Astrocyte (in vitro differentiated cells and primary cell): ENCODE results near the gene CHRNA4. TPM values are rescaled to one million over a fixed set of nuclear protein-coding genes. Genes with fewer than 3 reads are reported as not detected.

Experiments used
- DNase-seq: peaks from one replicate; pipeline ENCODE4 v3.0.0-alpha.2; 2010; ENCODE audit warnings: low read depth
- FAIRE-seq: peaks from 2 replicates; lab custom pipeline; 2011; peaks lifted over from hg19 to GRCh38; lab: Jason Lieb, UNC
- H2AFZ ChIP-seq: 2 replicates; pipeline ENCODE4 v1.6.0; 2012; ENCODE audit warnings: low read depth, low read length, inconsistent platforms
- H3K27ac ChIP-seq: 2 replicates; pipeline ENCODE4 v1.5.1; 2011; ENCODE audit warnings: low read depth, low read length, inconsistent platforms
- H3K27me3 ChIP-seq: 2 replicates; pipeline ENCODE4 v1.6.0; 2011; ENCODE audit warnings: low read length, inconsistent platforms; ENCODE audit not compliant: insufficient read depth
- H3K36me3 ChIP-seq: 2 replicates; pipeline ENCODE4 v1.5.1; 2011; ENCODE audit warnings: low read length, inconsistent platforms; ENCODE audit not compliant: insufficient read depth
- H3K4me1 ChIP-seq: 2 replicates; pipeline ENCODE4 v1.5.1; 2011; ENCODE audit warnings: low read length, inconsistent platforms; ENCODE audit not compliant: insufficient read depth
- H3K4me2 ChIP-seq: 2 replicates; pipeline ENCODE4 v1.6.0; 2012; ENCODE audit warnings: low read length, inconsistent platforms
- H3K4me3 ChIP-seq: 2 replicates; pipeline ENCODE4 v1.5.1; 2011; ENCODE audit warnings: low read depth, mild to moderate bottlenecking, low read length, inconsistent platforms; ENCODE audit not compliant: insufficient read depth
- H3K79me2 ChIP-seq: 2 replicates; pipeline ENCODE4 v1.6.0; 2012; ENCODE audit warnings: mild to moderate bottlenecking, low read length, inconsistent platforms; ENCODE audit not compliant: insufficient read depth
- H3K9ac ChIP-seq: 2 replicates; pipeline ENCODE4 v1.6.0; 2012; ENCODE audit warnings: mild to moderate bottlenecking, low read length, inconsistent platforms
- H3K9me3 ChIP-seq: 2 replicates; pipeline ENCODE4 v1.5.1; 2012; ENCODE audit warnings: low read depth, mild to moderate bottlenecking, low read length, inconsistent platforms; ENCODE audit not compliant: insufficient read depth
- H4K20me1 ChIP-seq: 2 replicates; pipeline ENCODE4 v1.6.0; 2012; ENCODE audit warnings: low read length, inconsistent platforms; ENCODE audit not compliant: insufficient read depth
- H3K27ac Mint-ChIP-seq: one replicate; pipeline ENCODE4 v1.8.0; 2021; ENCODE audit warnings: mild to moderate bottlenecking, mixed read lengths; ENCODE audit not compliant: unreplicated experiment
- H3K27me3 Mint-ChIP-seq: one replicate; pipeline ENCODE4 v1.8.0; 2021; ENCODE audit warnings: low read depth, mixed read lengths; ENCODE audit not compliant: unreplicated experiment
- H3K36me3 Mint-ChIP-seq: one replicate; pipeline ENCODE4 v1.8.0; 2021; ENCODE audit warnings: low read depth, mixed read lengths; ENCODE audit not compliant: unreplicated experiment
- H3K4me1 Mint-ChIP-seq: one replicate; pipeline ENCODE4 v1.8.0; 2021; ENCODE audit warnings: low read depth, mixed read lengths; ENCODE audit not compliant: unreplicated experiment
- H3K4me3 Mint-ChIP-seq: one replicate; pipeline ENCODE4 v1.8.0; 2021; ENCODE audit warnings: mild to moderate bottlenecking, moderate library complexity, mixed read lengths; ENCODE audit not compliant: unreplicated experiment
- H3K9me3 Mint-ChIP-seq: one replicate; pipeline ENCODE4 v1.8.0; 2021; ENCODE audit warnings: mild to moderate bottlenecking, mixed read lengths; ENCODE audit not compliant: unreplicated experiment
- EZH2 ChIP-seq: IDR thresholded peaks from 2 replicates; pipeline ENCODE4 v1.6.1; 2012; ENCODE audit warnings: mild to moderate bottlenecking, low read length, inconsistent platforms; ENCODE audit not compliant: insufficient read depth
- total RNA-seq: library from RNA; stranded (reverse); gene quantifications from 2 replicates; pipeline ENCODE4 v1.2.1, GENCODE V29; 2021
- TF ChIP-seq, protein P1 (sequence below): IDR thresholded peaks from 2 replicates; pipeline ENCODE4 v1.5.1; 2011; ENCODE audit warnings: low read depth, mild to moderate bottlenecking, inconsistent platforms, low read length, moderate library complexity; ENCODE audit not compliant: insufficient read depth

CHRNA4 gene
- total RNA-seq, 1 donor from 2014 or later = 1.8 TPM

DNA sequence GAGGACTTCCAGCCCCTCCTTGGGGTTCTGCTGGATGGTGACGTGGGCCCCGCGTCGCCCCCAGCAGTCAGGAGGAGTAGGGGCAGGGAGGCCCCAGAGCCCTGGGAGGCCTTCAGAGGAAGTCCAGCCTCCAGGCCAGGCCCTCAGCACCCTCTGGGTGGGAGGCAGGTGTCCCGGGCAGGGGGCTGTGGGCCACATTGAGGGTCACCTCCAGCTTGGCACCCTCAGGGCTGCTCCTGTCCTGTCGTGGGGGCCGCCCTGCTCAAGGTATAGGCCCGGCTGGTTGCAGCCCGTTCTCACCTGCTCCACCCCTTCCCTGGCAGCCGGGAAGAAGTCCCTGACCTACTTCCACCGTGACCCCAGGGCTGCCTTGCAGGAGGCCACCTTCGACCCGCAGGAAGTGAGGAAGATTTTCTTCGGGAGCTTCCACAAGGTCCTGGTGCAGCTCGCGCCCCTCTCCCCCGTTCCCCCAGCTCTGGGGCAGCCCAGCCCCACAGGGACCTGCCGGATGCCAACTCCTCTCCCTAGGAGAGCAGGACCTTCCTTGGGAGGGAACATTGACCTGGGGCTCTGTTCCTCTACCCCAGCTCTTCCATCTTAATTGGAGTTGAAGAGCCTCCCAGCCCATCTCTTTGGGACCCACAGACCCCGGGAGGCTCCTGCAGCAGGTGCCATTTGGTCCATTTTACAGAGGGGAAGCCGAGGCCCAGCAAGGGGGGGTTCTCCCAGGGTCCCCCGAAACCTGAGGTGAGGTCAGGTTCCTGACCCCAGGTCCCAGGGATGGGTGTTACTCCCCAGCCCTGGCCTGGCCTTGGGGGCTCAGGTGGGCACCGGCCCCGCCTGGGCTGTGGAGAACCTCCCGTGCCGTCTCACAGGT, 41.7 kb downstream of the CHRNA4 start:
- Mint-ChIP-seq H3K27ac (no peak overlapping the region), H3K27me3 (peaks cover 24% of the 10 kb centered on the region), H3K9me3 (peaks cover 3% of the 10 kb centered on the region), H3K4me1 (no peaks in the 10 kb centered on the region), H3K36me3 (peaks cover 3% of the 10 kb centered on the region), H3K4me3 (no peak overlapping the region)
- TF ChIP-seq, protein P1, sequence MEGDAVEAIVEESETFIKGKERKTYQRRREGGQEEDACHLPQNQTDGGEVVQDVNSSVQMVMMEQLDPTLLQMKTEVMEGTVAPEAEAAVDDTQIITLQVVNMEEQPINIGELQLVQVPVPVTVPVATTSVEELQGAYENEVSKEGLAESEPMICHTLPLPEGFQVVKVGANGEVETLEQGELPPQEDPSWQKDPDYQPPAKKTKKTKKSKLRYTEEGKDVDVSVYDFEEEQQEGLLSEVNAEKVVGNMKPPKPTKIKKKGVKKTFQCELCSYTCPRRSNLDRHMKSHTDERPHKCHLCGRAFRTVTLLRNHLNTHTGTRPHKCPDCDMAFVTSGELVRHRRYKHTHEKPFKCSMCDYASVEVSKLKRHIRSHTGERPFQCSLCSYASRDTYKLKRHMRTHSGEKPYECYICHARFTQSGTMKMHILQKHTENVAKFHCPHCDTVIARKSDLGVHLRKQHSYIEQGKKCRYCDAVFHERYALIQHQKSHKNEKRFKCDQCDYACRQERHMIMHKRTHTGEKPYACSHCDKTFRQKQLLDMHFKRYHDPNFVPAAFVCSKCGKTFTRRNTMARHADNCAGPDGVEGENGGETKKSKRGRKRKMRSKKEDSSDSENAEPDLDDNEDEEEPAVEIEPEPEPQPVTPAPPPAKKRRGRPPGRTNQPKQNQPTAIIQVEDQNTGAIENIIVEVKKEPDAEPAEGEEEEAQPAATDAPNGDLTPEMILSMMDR = no peak
- TF ChIP-seq EZH2 = no peak
- H2AFZ ChIP-seq = no peak overlapping the region
- no peak overlapping the region for H3K9ac ChIP-seq
- H3K79me2 ChIP-seq = no peaks in the 10 kb centered on the region
- no peaks in the 10 kb centered on the region for H3K36me3 ChIP-seq
- FAIRE-seq = no peak
- no peak for DNase-seq
- H3K4me1 ChIP-seq = no peaks in the 10 kb centered on the region
- H3K27ac ChIP-seq = no peak overlapping the region
- no peak overlapping the region for H3K4me2 ChIP-seq
- no peaks in the 10 kb centered on the region for H3K9me3 ChIP-seq
- H3K4me3 ChIP-seq = no peak overlapping the region
- peaks cover 16% of the 10 kb centered on the region for H3K27me3 ChIP-seq
- no peaks in the 10 kb centered on the region for H4K20me1 ChIP-seq

DNA sequence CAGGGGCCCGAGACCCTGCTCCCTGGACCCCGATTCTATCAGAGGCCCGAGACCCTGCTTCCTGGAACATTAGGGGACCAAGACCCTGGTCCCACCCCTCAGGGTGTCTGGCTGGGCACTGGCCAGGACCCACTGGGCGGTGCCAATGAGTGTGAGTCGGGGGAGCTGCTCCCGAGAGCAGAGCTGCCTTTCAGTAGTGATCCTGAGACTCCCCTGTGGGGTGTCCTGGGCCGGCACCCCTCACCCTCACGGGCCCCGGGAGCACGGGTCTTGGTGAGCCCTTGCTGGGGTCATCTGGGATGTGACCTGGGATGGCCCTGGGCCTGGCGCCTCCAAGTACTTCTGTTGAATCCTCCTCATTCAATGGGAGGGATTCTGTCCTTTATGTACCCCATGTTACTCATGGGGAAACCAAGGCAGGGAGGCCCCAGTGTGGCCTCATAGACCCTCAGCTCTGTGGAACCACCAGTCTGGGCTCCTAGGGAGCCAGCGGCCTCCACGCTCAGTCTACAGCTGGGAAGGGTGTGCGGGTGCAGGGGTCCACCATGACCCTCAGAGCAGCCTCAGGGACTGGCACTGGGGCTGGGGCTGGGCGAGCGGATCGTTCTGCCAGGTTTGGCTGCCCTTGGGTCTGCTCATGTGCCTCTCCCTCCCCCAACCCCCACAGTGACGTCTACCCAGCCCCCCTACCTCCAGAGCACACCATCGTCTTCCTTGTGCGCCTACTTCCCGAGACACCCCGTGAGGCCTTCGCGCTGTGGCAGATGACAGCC, 42.6 kb downstream of the CHRNA4 start:
- no peaks in the 10 kb centered on the region for H3K4me1 ChIP-seq
- no peaks in the 10 kb centered on the region for H3K9me3 ChIP-seq
- H3K4me2 ChIP-seq = no peak overlapping the region
- peaks cover 10% of the 10 kb centered on the region for H3K27me3 ChIP-seq
- Mint-ChIP-seq H3K27me3 (peaks cover 20% of the 10 kb centered on the region), H3K4me3 (no peak overlapping the region), H3K27ac (no peak overlapping the region), H3K36me3 (peaks cover 3% of the 10 kb centered on the region), H3K4me1 (no peaks in the 10 kb centered on the region), H3K9me3 (peaks cover 3% of the 10 kb centered on the region)
- DNase-seq (no peak), FAIRE-seq (no peak)
- no peak overlapping the region for H3K9ac ChIP-seq
- no peak overlapping the region for H3K27ac ChIP-seq
- H3K79me2 ChIP-seq = no peaks in the 10 kb centered on the region
- no peaks in the 10 kb centered on the region for H4K20me1 ChIP-seq
- no peak overlapping the region for H3K4me3 ChIP-seq
- H3K36me3 ChIP-seq = no peaks in the 10 kb centered on the region
- TF ChIP-seq, protein P1 = no peak
- no peak for TF ChIP-seq EZH2
- H2AFZ ChIP-seq = no peak overlapping the region
